Activated T-cell treated with anti-CD3 and anti-CD28 coated beads for 24 hours (primary cell): ENCODE results near the gene TNRC6B.

Experiments
- DNase-seq: peaks from one replicate; pipeline ENCODE4 v3.0.0-alpha.2; 2020; ENCODE audit warnings: low read depth

Gene TNRC6B

GRCh38 chr22:40239345-40239683 is 61.6 kb downstream of the TNRC6B start:
- DNase-seq, result no peak

- no peak for DNase-seq
Observed at GRCh38 chr22:40240160-40240559, 62.4 kb downstream of the TNRC6B start.

- DNase-seq, result no peak
Observed at GRCh38 chr22:40240686-40241085, 63.0 kb downstream of the TNRC6B start.

GRCh38 chr22:40241200-40241763 is 63.6 kb downstream of the TNRC6B start:
- no peak for DNase-seq

- no peak for DNase-seq
Observed at GRCh38 chr22:40243891-40244290, 66.2 kb downstream of the TNRC6B start.

GRCh38 chr22:40244586-40244985 is 66.9 kb downstream of the TNRC6B start:
- no peak for DNase-seq

GRCh38 chr22:40247976-40248375 is 70.3 kb downstream of the TNRC6B start:
- DNase-seq, result peak; percentile 48

- DNase-seq, result no peak
Observed at GRCh38 chr22:40249286-40249685, 71.6 kb downstream of the TNRC6B start.

- no peak for DNase-seq
Observed at GRCh38 chr22:40250608-40251007, 72.9 kb downstream of the TNRC6B start.

- DNase-seq, result no peak
Observed at GRCh38 chr22:40251106-40251505, 73.4 kb downstream of the TNRC6B start.

- no peak for DNase-seq
Observed at GRCh38 chr22:40252146-40252545, 74.4 kb downstream of the TNRC6B start.

GRCh38 chr22:40256516-40256915 is 78.8 kb downstream of the TNRC6B start:
- DNase-seq, result no peak

- no peak for DNase-seq
Observed at GRCh38 chr22:40258017-40258416, 80.3 kb downstream of the TNRC6B start.

- DNase-seq, result no peak
Observed at GRCh38 chr22:40258501-40258915, 80.8 kb downstream of the TNRC6B start.

- DNase-seq, result no peak
Observed at GRCh38 chr22:40261783-40262182, 84.1 kb downstream of the TNRC6B start.

- no peak for DNase-seq
Observed at GRCh38 chr22:40263191-40263590, 85.5 kb downstream of the TNRC6B start.

GRCh38 chr22:40265783-40266182 is 88.1 kb downstream of the TNRC6B start:
- DNase-seq, result no peak

GRCh38 chr22:40270031-40270430 is 92.3 kb downstream of the TNRC6B start:
- DNase-seq, result no peak

GRCh38 chr22:40270748-40271373 is 93.1 kb downstream of the TNRC6B start:
- DNase-seq, result no peak

- DNase-seq, result no peak
Observed at GRCh38 chr22:40271440-40271839, 93.7 kb downstream of the TNRC6B start.

GRCh38 chr22:40273319-40273718 is 95.6 kb downstream of the TNRC6B start:
- no peak for DNase-seq

GRCh38 chr22:40276996-40277823 is 99.5 kb downstream of the TNRC6B start:
- DNase-seq, result no peak

GRCh38 chr22:40279017-40279416 is 101.3 kb downstream of the TNRC6B start:
- DNase-seq, result no peak
